SK-N-DZ (cell line): ENCODE results near the gene AQP6. TPM values are rescaled to one million over a fixed set of nuclear protein-coding genes. Genes with fewer than 3 reads are reported as not detected.

Experiments
- DNase-seq: peaks from one replicate; pipeline ENCODE4 v3.0.0-alpha.2; 2015; ENCODE audit warnings: low spot score
- polyA plus RNA-seq, 2 experiments: library from polyadenylated mRNA; depleted of rRNA; stranded (reverse); fragments of >200 nt; gene quantifications; 2 replicates each; pipeline ENCODE4 v1.2.3, GENCODE V29; 2014

Gene AQP6, protein sequence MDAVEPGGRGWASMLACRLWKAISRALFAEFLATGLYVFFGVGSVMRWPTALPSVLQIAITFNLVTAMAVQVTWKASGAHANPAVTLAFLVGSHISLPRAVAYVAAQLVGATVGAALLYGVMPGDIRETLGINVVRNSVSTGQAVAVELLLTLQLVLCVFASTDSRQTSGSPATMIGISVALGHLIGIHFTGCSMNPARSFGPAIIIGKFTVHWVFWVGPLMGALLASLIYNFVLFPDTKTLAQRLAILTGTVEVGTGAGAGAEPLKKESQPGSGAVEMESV
- 0.03 and 0.40 TPM in 2 replicates for polyA plus RNA-seq (2014; cell fraction: cytosol; rRNA removed)
- 0.20 TPM in 1 of 2 replicates, not detected in the other for polyA plus RNA-seq (2014; cell fraction: nucleus; rRNA removed)

DNA sequence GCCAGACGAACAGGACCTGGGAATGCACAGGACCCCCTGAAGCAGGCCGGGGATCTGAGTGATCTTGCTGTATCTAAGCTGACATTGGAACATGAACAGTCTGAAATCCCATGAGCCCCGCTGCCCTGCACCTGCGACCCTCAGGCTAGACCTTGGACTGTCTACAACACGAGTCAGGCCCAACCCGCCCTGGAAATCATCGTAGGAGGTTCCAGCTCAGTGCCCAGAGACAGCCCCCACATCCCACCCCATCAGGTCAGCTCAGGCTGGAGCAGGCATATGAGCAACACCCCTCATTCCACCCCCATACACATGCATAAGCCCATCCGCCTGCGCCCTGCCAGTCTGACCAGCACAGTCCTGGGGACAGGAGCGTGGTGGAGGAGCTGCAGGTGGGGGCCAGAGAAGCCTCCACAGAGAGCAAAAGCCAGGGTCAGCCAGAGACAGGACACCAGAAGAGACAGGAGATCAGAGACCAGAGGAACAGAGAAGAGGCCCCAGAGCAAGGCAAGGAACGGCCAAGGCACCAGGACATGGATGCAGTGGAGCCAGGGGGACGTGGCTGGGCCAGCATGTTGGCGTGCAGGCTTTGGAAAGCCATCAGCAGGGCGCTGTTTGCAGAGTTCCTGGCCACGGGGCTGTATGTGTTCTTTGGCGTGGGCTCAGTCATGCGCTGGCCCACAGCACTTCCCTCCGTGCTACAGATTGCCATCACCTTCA lies at the start of gene AQP6:
TSS of gene AQP6 (plus strand) at position 307 of the 720 bp plus-strand sequence. CDS start at position 534, 227 bp downstream.
- DNase-seq, result no peak

DNA sequence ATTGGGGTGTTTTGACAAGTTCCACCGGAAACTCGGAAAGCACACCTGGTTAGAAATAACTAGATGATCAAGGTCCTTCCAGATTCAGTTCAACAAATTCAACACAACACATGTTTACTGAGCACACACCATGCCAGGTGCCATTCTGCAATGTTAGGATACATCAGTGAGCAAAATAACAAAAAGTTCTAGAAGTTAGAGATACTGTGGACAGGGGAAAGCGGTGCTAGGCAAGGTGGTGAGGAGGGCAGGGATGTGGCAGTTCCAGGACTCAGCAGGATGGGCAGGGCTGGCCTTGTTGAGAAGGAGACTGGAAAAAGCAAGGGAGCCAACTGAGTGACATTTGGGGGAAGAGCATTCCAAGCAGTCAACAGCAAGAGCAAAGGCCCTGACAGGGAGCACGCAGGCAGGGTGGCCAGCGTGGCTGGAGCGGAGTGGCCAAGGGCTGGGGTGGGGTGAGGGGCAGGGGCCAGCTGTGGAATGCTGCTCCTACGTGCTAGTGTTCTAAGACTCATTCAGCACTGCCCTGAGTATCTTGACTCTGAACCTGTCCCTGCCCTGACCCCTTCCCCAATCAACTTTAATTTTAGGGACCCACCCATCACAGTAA lies 49.6 kb upstream of the AQP6 start:
- no peak for DNase-seq

DNA sequence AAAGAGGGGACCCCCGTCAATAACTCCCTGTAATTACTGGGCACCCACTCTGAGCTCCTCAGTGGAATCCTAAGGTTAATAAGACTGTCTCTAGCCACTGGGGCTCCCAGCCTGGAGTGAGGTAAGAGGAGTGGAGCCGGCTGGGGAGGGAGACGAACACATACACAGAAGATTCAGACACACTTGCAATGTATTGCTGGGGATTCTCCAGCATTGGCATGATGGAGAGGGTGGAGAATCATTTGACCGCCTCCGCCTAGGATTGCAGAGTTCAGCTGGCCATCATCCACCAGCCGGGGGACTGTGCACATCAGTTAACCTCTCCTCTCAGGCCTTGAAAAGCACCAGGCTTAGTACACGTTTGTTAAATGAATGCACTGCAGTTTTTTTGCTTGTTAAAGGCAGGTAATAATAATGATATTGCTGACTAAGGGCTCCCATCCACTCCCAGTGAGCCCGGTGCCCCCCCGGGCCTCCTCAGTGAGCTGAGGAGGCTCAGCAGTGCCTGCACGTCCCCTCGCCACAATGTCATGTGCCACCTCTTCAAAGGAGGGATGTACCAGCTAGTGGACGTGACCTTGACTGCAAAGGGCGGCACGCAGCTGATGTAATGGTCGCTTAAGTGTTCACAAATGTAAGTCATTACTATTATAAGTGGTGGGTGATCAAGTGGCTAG lies 48.7 kb upstream of the AQP6 start:
- DNase-seq, result no peak

DNA sequence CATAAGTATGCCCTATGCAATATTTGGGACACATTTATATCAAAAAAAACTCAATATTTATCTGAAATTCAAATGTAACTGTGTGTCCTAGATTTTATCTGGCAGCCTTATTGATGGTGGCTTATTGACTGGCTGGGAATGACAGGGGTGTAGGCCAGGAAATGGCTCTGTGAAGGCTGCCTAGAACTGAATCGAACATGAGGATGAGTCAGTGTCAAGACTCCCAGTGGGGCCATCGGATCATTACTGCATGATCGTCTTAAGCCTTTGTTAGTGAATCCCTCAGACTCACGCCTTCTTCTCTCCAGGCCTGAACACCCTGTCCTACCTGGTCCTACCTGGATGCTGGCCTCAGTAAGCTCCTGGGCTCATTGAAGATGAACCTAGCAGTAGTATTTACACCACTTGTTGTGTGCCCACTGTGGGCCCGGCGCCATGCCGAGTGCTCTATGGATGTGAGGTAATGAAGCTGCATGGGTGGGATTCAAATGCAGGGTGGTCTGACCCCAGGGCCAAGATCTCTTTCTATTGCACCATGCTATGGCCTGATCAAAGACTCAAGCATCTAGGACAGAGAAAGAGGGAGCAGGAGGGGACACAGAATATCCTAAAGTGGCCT lies 48.0 kb upstream of the AQP6 start:
- no peak for DNase-seq

DNA sequence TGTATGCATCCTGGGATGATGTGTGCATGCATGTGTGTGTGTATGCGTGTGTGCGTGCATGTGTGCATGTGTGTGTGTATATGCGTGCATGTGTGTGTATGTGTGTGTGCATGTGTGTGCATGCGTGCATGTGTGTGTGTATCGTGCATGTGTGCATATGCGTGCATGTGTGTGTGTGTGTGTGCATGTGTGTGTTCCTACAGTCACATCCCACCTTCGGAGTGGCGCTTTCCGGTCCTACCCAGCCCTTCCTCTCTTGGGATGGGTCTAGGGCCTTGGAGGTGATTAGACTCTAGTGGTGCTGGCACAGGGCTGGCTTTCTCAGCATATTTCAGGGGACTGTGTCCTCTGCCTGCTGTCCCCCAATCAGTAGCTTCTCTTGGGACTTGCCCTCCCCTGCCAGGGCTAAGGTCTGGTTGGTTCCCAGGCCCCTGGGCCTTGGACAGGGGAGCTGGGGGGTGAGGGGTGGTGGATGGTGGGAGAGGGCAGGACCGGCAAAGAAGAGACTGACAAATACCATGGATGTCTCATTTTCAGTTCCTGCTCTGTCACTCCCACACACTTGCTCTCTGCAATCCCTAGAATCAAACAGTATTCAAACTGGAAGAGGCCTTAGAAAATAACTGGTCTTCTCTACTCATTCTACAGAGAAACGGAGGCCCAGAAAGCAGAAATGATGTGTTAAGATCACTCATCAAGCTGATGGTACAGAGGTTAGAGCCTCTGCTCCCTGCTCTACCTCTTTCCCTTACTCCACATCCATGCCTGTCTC lies 47.1 kb upstream of the AQP6 start:
- DNase-seq, result no peak

DNA sequence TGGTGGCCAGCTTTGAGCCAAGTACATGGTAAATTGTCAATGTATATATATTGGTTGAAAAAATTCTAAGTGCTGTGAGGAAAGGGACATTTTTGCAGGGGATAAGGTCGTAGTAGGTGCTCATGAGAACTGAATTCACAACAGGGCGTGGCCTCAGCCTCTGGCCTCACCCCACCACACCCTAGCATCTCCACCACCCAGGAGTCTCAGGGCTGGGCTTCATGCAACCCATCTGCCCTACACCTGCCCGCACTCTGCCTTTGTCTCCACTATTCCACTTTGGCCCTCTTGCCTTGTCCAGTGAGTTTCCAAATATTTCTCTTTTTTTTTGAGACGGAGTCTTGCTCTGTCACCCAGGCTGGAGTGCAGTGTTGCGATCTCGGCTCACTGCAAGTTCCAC lies 44.3 kb upstream of the AQP6 start:
- DNase-seq, result no peak

DNA sequence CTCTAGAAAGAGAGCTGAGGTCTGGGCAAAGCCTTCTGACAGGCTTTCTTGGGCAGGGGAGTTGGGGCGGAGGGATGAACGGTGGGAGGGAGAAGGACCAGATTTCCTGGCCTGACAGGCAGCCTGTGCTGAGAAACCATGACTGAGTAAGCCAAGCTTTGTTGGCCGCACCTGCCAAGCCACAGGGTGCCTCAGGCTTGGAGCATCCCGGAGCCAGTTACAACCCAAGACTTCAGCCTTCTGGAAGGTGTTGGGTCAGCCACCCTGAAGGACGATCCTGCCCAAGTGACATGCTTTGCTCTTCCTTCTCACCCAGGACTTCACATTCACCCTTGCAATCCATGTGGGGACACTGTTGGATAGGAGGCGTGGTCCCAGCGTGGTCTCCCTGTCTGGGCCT lies 43.2 kb upstream of the AQP6 start:
- no peak for DNase-seq

DNA sequence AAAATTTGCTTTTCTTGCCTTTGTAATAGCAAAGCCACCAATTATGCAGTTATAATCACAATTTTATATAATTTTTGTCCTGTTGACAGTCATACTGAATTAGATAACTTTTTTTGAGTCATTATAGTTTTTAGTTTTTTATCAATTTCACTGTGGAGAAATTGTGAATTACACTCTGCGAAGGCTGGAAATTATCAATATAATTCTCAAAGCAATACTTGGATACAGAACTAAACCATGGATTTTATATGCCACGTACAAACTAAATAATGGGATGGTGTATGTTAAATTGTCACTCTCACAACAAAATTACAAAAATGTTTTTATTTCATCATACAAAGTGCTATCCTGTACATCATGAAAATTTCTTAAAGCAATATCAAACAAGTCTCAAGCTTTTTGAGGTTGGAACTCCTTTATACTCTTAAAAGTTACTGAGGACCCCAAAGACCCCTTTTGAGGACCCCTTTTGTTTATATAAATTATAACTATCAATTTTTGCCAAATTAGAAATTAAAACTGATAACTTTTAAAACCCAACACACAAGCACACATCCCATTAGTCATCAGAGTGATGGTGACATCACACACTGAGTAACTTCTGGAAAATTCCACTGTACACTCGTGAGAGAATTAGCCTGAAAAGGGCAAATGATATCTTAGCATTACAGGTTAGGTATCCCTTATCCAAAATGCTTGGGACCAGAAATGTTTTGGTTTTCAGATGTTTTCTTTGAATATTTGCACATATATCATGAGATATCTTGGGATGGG lies 42.0 kb upstream of the AQP6 start:
- DNase-seq, result no peak

DNA sequence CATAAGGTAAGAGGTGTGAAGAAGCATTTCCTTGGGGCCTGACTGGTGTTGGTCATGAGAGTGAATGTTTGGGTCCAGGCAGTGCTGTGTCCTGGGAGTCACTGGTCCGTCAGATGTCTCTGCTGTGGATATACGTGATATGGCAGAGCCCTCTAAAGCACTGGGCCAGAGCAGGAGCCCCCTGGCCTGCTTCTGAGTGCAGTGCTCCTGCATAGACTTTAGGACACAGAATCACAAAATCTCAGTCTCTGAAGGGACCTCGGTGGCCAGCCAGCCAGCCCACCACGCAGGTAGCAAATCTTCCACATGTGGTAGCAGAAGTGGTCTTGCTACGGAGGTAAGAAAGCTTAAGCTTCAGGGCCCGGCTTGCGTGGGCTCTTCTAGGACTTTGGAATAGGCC lies 40.7 kb upstream of the AQP6 start:
- no peak for DNase-seq

DNA sequence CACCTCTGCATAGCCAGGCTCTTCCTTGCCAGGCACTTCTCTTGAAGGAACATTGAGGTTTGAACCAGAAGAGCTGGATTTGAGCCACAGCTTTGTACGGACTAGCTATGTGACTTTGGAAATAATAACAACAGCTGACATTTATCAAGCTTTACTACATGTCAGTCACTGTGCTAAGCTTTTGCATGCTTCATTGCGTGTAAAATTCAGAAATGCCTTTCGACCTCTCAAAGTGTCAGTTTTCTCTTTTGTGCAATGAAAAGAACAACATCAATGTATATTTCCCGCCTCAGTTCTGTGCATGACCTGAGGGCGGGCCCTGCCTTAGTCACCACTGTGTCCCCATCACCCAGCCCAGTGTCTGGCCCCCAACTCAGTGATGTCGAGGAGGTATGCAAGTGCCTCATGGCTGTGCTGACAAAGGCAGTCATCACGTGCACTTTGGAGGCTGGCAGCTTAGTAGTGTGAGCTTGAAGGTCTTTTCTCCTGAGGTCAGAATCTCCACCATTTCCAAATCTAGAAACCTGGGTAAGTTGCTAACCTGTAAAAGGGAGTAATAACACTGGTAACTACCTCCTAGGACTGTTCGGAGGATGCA lies 40.1 kb upstream of the AQP6 start:
- DNase-seq, result no peak

DNA sequence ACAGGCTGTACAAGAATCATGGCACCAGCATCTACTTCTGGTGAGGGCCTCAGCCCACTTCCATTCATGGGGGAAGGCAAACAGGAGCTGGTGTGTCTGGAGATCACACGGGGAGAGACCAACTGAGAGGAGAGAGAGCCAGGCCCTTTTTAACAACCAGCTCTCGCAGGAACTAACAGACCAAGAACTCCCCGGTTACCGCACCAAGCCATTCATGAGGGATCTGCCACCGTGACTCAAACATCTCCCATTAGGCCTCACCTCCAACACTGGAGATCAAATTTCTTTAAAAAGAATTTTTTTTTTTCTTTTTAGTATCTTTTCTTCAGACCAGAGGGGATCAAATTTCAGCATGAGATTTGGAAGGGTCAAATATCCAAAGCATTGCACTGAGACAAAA lies 39.0 kb upstream of the AQP6 start:
- DNase-seq, result no peak

DNA sequence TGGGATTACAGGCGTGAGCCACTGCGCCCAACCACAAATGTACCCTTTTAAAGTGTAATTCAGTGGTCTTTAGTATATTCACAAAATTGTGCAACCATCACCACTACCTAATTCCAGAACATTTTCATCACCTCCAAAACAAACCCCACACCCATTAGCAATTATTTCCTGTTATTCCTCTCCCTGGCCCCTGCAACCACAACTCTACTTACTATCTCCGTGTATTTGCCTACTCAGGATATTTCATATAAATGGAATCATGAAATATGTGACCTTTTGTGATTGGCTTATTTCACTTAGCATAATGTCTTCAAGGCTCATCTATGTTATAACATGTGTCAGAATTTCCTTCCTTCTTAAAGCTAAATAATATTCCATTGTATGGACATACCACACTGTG lies 38.2 kb upstream of the AQP6 start:
- no peak for DNase-seq

DNA sequence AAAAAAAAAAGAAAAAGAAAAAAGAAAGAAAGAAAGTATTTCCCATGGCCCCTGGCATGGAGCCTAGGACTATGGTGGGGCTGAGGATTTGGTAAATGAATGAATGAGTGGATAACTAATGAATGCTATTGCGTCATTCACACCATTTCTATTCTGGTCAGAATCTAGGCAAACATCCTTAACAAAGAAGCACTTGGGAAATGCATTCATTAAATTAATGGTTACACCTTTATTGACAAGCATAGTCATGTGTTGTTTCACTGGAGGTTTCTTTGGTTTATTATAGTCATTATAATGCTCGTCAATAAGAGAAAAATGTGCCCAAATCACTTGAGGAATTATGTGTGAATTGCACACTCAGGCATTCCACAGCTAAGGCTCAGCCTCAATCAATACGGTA lies 35.8 kb upstream of the AQP6 start:
- DNase-seq, result no peak

DNA sequence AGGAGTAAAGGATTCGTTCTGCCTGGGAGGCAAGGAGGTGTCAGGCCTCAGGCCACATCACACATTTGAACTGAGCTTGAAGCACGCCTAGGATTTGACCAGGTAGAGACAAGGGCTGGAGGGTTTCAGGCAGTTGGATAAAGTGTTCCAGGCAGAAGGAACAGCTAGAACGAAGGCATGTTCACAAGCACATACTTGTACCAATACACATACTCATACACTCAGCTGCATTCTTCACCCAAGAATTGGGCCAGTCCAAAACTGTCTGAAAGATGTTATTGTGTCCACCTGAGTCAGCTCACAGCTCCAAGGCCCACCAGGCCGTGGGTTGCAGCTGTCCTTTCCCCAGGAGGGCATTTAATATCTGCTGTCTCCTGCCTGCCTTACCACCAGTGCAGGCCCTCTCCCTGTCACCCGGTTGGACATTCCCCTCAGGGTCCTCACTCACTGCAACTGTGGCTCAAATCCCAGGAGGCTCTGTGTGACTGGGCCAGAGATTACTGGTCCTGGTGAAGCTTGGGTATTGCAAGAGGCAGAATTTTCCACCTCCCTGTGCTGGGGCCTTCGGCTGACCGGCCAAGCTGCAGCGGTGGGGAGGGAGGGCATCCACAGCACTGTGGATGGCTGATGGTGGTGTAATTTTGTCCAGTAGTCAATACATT lies 35.0 kb upstream of the AQP6 start:
- no peak for DNase-seq

DNA sequence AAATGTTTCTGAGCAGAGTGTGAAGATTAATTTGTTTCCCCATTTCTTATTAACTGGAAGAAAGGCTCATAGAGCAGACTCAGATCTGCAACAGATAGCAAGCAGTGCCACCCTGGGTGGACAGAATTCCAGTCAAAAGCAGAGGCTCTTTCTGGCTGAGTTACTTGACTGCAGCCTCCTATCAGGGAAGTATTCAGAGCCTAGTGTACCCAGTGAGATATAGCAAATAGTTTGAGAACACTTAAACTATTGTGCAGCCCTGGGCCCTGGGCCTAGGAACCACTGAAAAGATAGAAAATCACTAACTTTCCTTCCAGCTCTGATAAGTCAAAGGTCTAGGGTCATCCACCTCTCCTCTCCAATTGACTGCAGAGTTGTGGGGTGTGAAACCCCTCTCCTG lies 33.4 kb upstream of the AQP6 start:
- no peak for DNase-seq

DNA sequence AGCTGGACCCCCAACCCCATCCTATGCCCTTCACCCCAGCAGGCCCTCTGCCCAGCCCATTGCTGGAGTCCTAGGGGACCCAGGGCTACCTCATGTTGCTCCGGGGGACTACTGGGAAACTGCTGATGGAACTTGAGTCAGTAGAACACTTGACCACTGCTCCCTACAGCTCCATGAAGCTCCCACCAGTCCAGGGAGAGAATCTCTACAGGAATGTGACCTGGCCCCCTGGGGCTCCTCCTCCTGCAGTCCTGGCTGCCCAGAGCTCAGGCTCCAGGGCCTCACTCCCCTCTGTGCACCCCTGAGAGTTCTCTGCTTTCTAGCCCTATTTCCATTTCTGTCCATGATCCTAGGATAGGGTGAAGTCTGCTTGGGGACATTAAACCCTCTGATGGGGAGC lies 33.0 kb upstream of the AQP6 start:
- DNase-seq, result no peak

DNA sequence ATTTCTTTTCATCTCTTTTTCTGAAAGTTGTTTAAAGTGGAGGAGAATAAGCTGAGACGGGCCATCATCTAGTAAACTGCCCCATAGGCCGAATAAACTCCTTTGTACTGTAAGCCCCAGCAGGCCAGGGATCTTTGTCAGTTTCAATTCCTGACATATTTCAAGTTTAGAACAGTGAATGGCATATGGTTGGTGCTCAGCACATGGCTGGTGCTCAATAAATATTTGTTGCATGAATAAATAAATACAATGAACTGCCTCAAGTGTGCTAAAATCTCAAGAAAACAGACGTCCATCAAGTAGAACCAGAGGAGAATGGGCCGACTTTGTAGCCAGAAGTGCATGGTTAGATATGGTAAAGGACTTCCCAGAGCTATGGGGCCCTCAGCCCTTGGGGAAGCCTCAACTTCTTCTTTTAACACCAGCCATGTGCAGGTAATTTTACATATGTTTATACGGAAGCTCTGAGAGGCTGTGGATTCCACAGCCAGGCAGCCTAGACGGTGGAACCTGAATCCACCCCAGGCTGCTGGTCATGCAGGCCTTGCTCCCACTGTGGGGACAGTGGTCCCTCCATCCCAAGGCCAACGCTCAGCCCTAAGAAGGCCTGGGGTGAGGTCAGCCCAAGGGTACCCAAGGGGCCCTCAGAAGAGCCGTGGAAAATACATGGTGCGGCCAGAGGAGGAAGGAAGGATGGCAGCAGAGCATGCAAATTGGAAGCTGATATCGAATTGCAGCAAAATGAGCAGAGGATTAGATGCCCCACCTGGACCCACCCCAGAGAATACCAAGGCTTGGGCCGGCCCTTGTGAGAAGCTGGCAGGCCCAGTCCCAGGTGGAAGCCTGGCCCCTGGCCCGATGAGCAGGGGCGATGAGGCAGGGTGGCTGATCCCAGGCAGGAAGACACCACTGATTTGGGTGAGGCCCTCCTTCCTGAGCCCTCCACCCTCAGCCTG lies 30.9 kb upstream of the AQP6 start:
- no peak for DNase-seq

DNA sequence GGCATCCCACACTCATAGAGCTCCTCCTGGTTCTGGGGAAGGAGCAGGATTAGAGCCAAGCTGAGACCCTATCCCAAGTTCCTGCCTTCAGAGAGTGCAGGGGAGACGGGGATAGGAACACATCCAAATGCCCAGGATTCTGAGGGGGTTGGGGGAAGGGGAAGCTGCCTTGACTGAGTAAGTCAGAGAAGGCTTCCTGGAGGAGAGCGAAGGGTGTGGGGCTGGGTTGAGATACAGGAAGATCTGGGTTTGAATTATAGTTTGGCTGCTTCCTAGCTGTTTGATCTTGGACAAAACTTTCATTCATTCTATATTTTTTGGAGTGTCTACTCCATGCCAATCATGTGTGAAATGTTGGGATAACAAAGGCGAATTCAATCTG lies 30.2 kb upstream of the AQP6 start:
- DNase-seq, result no peak
